Gastroesophageal sphincter (tissue), 4 donors: ENCODE data around the gene KCNJ9. TPM values are rescaled to one million over a fixed set of nuclear protein-coding genes. Genes with fewer than 3 reads are reported as not detected.
A peak's percentile ranks its signal among the peaks of the same experiment; 100 is the strongest.

Experiments
- ATAC-seq: fragments of 150-250 bp; one replicate; pipeline ENCODE4 v1.9.1; 2016; ENCODE audit warnings: mild to moderate bottlenecking, moderate library complexity
- H3K27ac ChIP-seq, 4 donors: fragments of 200-600 bp; sonication (generic) in 3 of 4; 1 replicate in 3 of 4; 2 replicates in 1 of 4; pipeline ENCODE4 v1.5.1; 2016 to 2019
- H3K27me3 ChIP-seq: fragments of 200-600 bp; sonication (generic); one replicate; pipeline ENCODE4 v1.5.1; 2019
- H3K36me3 ChIP-seq, 2 donors: fragments of 200-600 bp; sonication (generic); one replicate each; pipeline ENCODE4 v1.5.1; 2019; ENCODE audit warnings: control low read depth in 1 of 2
- H3K4me1 ChIP-seq, 3 donors: fragments of 200-600 bp; sonication (generic); 1 replicate in 2 of 3; 2 replicates in 1 of 3; pipeline ENCODE4 v1.5.1; 2016 to 2019; ENCODE audit warnings: control low read depth in 2 of 3
- H3K4me3 ChIP-seq, 2 donors: fragments of 200-600 bp; sonication (generic); one replicate each; pipeline ENCODE4 v1.5.1; 2019; ENCODE audit warnings: mild to moderate bottlenecking in 1 of 2, moderate library complexity in 1 of 2
- H3K9me3 ChIP-seq, 3 donors: fragments of 200-600 bp; sonication (generic); one replicate each; pipeline ENCODE4 v1.5.1; 2017 to 2019; ENCODE audit warnings: control low read depth in 2 of 3
- CTCF ChIP-seq, 4 experiments: fragments of 200-600 bp in 2 of 4; fragments of 450-650 bp in 2 of 4; sonication (generic) in 1 of 4; IDR thresholded peaks; one replicate each; pipeline ENCODE4 v1.5.1; 2017 to 2019; ENCODE audit warnings: antibody characterized with exemption in 4 of 4, mild to moderate bottlenecking in 2 of 4, moderate library complexity in 2 of 4
- EP300 ChIP-seq: sonication (generic); formaldehyde crosslinking; IDR thresholded peaks from one replicate; pipeline ENCODE4 v1.6.1; 2017; ENCODE audit warnings: antibody characterized with exemption, mild to moderate bottlenecking
- POLR2A ChIP-seq, 2 donors: fragments of 450-650 bp; IDR thresholded peaks; one replicate each; pipeline ENCODE4 v1.6.1; 2017; ENCODE audit warnings: antibody characterized with exemption in 2 of 2, mild to moderate bottlenecking in 2 of 2, moderate library complexity in 1 of 2
- POLR2AphosphoS5 ChIP-seq: sonication (generic); formaldehyde crosslinking; IDR thresholded peaks from one replicate; pipeline ENCODE4 v1.6.1; 2017; ENCODE audit warnings: antibody characterized with exemption
- WGBS, 2 donors: methylation state at CpG; one replicate each; pipeline ENCODE4 v1.1.5; 2018; ENCODE audit warnings: low coverage in 1 of 2; 5-methylcytosine and 5-hydroxymethylcytosine counted together
- total RNA-seq, 4 donors: library from RNA; depleted of rRNA; stranded (reverse); fragments of >200 nt; gene quantifications; one replicate each; pipeline ENCODE4 v1.1.0, GENCODE V29; 2016

Gene KCNJ9
- total RNA-seq, 4 donors from 2014 or later: not detected

- Histone ChIP-seq H3K4me3 (peak overlapping the region; percentile 14 to 52), H3K4me1 (peaks cover 0 to 22% (median 7%) of the 10 kb centered on the region in 3 donors), H3K36me3 (peaks cover 0 to 20% of the 10 kb centered on the region in 2 donors), H3K27me3 (peaks cover 49% of the 10 kb centered on the region), H3K9me3 (no peaks in the 10 kb centered on the region), H3K27ac (no peak overlapping the region)
- TF ChIP-seq CTCF (IDR thresholded peaks at IDR 0.05): peak; percentile 44 to 84 (median 58)
- TF ChIP-seq POLR2AphosphoS5: no peak
- ATAC-seq: peak; percentile 57
- no CpG with 5 or more reads among the region's 96 CpGs for WGBS, 2 donors
Observed at GRCh38 chr1:160083968-160084770, 2.8 kb downstream of the KCNJ9 start.

GRCh38 chr1:160084771-160085321, 3.5 kb downstream of the KCNJ9 start:
- Histone ChIP-seq H3K9me3 (no peaks in the 10 kb centered on the region), H3K27ac (no peak overlapping the region), H3K4me3 (no peak overlapping the region), H3K36me3 (peaks cover 0 to 26% of the 10 kb centered on the region in 2 donors), H3K4me1 (peaks cover 0 to 22% (median 7%) of the 10 kb centered on the region in 3 donors), H3K27me3 (peaks cover 42% of the 10 kb centered on the region)
- ATAC-seq: no peak
- TF ChIP-seq CTCF (IDR thresholded peaks at IDR 0.05) (no peak), EP300 (no peak), POLR2A (IDR thresholded peaks at IDR 0.05) (no peak), POLR2AphosphoS5 (no peak)
- 91 to 100% methylated on average over 1 to 12 of the region's 30 CpGs for WGBS, 2 donors

GRCh38 chr1:160085686-160086455, 4.5 kb downstream of the KCNJ9 start:
- 32 to 42% methylated on average over 6 to 14 of the region's 19 CpGs for WGBS, 2 donors
- peak; percentile 65 for ATAC-seq
- TF ChIP-seq CTCF (IDR thresholded peaks at IDR 0.05) (peak in 3 of 4 experiments; percentile 73 to 89 (median 79)), POLR2A (IDR thresholded peaks at IDR 0.05) (no peak)
- Histone ChIP-seq H3K27me3 (peaks cover 32% of the 10 kb centered on the region), H3K9me3 (no peaks in the 10 kb centered on the region), H3K4me3 (no peak overlapping the region), H3K36me3 (peaks cover 0 to 37% of the 10 kb centered on the region in 2 donors), H3K4me1 (peaks cover 0 to 22% (median 7%) of the 10 kb centered on the region in 3 donors), H3K27ac (peak overlapping the region in 3 of 4 donors; percentile 57 to 65 (median 61))

- peak; percentile 73 for ATAC-seq
- Histone ChIP-seq H3K4me3 (no peak overlapping the region), H3K36me3 (peaks cover 0 to 43% of the 10 kb centered on the region in 2 donors), H3K27ac (peak overlapping the region in 3 of 4 donors; percentile 57 to 65 (median 61)), H3K9me3 (no peaks in the 10 kb centered on the region), H3K4me1 (peaks cover 0 to 22% (median 7%) of the 10 kb centered on the region in 3 donors), H3K27me3 (peaks cover 26% of the 10 kb centered on the region)
- TF ChIP-seq POLR2AphosphoS5: no peak
- no peak for TF ChIP-seq EP300
- TF ChIP-seq POLR2A (IDR thresholded peaks at IDR 0.05): no peak
- no peak for TF ChIP-seq CTCF (IDR thresholded peaks at IDR 0.05)
- whole genome bisulfite sequencing, 2 donors: 35 to 63% methylated on average over 5 of the region's 5 CpGs
Observed at GRCh38 chr1:160086456-160086892, 5.1 kb downstream of the KCNJ9 start.
